Measurements from ENCODE around the gene NPAS3. TPM values are rescaled to one million over a fixed set of nuclear protein-coding genes. Genes with fewer than 3 reads are reported as not detected.

Gene NPAS3
- total and polyA plus RNA-seq, 4 experiments from 2014 or later = not detected

GRCh38 chr14:33210311-33210710 is 271.6 kb downstream of the NPAS3 start:
- POLR2A ChIA-PET (ENCODE audit: partially characterized antibody) = no interaction called here
- H3K4me1 ChIP-seq (ENCODE audit: insufficient read depth, low read length) = no peaks in the 10 kb centered on the region
- H3K4me3 ChIP-seq (ENCODE audit: low read length in 2 of 2) = no peak overlapping the region
- no peak overlapping the region for H3K27ac ChIP-seq (ENCODE audit: low read depth, low read length)
- H3K27me3 ChIP-seq (ENCODE audit: insufficient read depth, low read length) = no peaks in the 10 kb centered on the region
- peaks cover 0 to 6% (median 1%) of the 10 kb centered on the region in 8 donors for H3K9me3 Mint-ChIP-seq
- no peaks in the 10 kb centered on the region for H3K36me3 ChIP-seq (ENCODE audit: insufficient read depth, low read length)
- no peak overlapping the region for H3K4me3 Mint-ChIP-seq
- no peaks in the 10 kb centered on the region for H3K27me3 Mint-ChIP-seq
- CTCF ChIA-PET (ENCODE audit: partially characterized antibody) = no interaction called here
- intact Hi-C loops (cut with micrococcal nuclease) = no loop called here
- H3K4me1 Mint-ChIP-seq = no peaks in the 10 kb centered on the region
- no peak for DNase-seq
- no peaks in the 10 kb centered on the region for H3K9me3 ChIP-seq (ENCODE audit: control insufficient read depth in 1 of 2, low read length in 2 of 2)
- H3K36me3 Mint-ChIP-seq = no peaks in the 10 kb centered on the region
- no peak overlapping the region for H3K27ac Mint-ChIP-seq

GRCh38 chr14:33218026-33218425 is 279.3 kb downstream of the NPAS3 start:
- no peaks in the 10 kb centered on the region for H3K36me3 Mint-ChIP-seq
- ChIA-PET CTCF (ENCODE audit: partially characterized antibody) (no interaction called here), POLR2A (ENCODE audit: partially characterized antibody) (no interaction called here)
- Histone ChIP-seq H3K27ac (ENCODE audit: low read depth, low read length) (no peak overlapping the region), H3K4me3 (ENCODE audit: low read length in 2 of 2) (no peak overlapping the region), H3K27me3 (ENCODE audit: insufficient read depth, low read length) (no peaks in the 10 kb centered on the region), H3K4me1 (ENCODE audit: insufficient read depth, low read length) (no peaks in the 10 kb centered on the region), H3K9me3 (ENCODE audit: control insufficient read depth in 1 of 2, low read length in 2 of 2) (no peaks in the 10 kb centered on the region), H3K36me3 (ENCODE audit: insufficient read depth, low read length) (no peaks in the 10 kb centered on the region)
- intact Hi-C loops (cut with micrococcal nuclease) = no loop called here
- peaks cover 0 to 12% (median 3%) of the 10 kb centered on the region in 8 donors for H3K9me3 Mint-ChIP-seq
- H3K4me3 Mint-ChIP-seq = no peak overlapping the region
- no peaks in the 10 kb centered on the region for H3K27me3 Mint-ChIP-seq
- no peaks in the 10 kb centered on the region for H3K4me1 Mint-ChIP-seq
- DNase-seq = no peak
- H3K27ac Mint-ChIP-seq = no peak overlapping the region

DNA sequence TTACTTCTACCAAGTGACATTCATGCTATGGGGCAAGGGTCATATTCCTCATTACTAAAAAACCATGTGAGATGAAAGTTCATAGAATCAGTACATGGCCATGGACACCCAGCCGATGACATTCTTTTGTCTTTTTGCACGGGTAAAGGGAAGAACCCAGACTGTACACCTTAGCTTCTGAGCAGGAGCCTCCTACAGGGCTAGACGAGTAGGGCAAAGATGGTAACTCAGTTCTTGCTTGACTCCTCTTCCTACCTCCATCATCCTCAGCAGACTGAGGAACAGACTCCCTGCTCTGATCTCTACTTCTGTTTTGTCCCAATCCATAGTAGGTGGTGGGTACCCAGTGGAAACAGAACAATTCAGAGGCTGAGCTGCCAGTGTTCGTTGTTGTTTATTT is 281.3 kb downstream of the NPAS3 start:
- H3K4me3 Mint-ChIP-seq = no peak overlapping the region
- H3K27me3 ChIP-seq (ENCODE audit: insufficient read depth, low read length) = no peaks in the 10 kb centered on the region
- H3K27me3 Mint-ChIP-seq = no peaks in the 10 kb centered on the region
- H3K9me3 ChIP-seq (ENCODE audit: control insufficient read depth in 1 of 2, low read length in 2 of 2) = no peaks in the 10 kb centered on the region
- H3K9me3 Mint-ChIP-seq = peaks cover 0 to 12% (median 3%) of the 10 kb centered on the region in 8 donors
- H3K27ac ChIP-seq (ENCODE audit: low read depth, low read length) = no peak overlapping the region
- H3K4me1 ChIP-seq (ENCODE audit: insufficient read depth, low read length) = no peaks in the 10 kb centered on the region
- H3K36me3 ChIP-seq (ENCODE audit: insufficient read depth, low read length) = no peaks in the 10 kb centered on the region
- no peak for DNase-seq
- H3K27ac Mint-ChIP-seq = no peak overlapping the region
- no peaks in the 10 kb centered on the region for H3K36me3 Mint-ChIP-seq
- intact Hi-C loops (cut with micrococcal nuclease) = no loop called here
- POLR2A ChIA-PET (ENCODE audit: partially characterized antibody) = no interaction called here
- CTCF ChIA-PET (ENCODE audit: partially characterized antibody) = no interaction called here
- no peaks in the 10 kb centered on the region for H3K4me1 Mint-ChIP-seq
- H3K4me3 ChIP-seq (ENCODE audit: low read length in 2 of 2) = no peak overlapping the region

- ChIA-PET POLR2A (ENCODE audit: partially characterized antibody) (no interaction called here), CTCF (ENCODE audit: partially characterized antibody) (no interaction called here)
- no peak overlapping the region for H3K27ac Mint-ChIP-seq
- no peak for DNase-seq
- H3K27me3 Mint-ChIP-seq = no peaks in the 10 kb centered on the region
- H3K36me3 Mint-ChIP-seq = no peaks in the 10 kb centered on the region
- Histone ChIP-seq H3K4me1 (ENCODE audit: insufficient read depth, low read length) (no peaks in the 10 kb centered on the region), H3K9me3 (ENCODE audit: control insufficient read depth in 1 of 2, low read length in 2 of 2) (no peaks in the 10 kb centered on the region), H3K4me3 (ENCODE audit: low read length in 2 of 2) (no peak overlapping the region), H3K27me3 (ENCODE audit: insufficient read depth, low read length) (no peaks in the 10 kb centered on the region), H3K36me3 (ENCODE audit: insufficient read depth, low read length) (no peaks in the 10 kb centered on the region), H3K27ac (ENCODE audit: low read depth, low read length) (no peak overlapping the region)
- peaks cover 0 to 6% (median 0%) of the 10 kb centered on the region in 8 donors for H3K9me3 Mint-ChIP-seq
- no peak overlapping the region for H3K4me3 Mint-ChIP-seq
- intact Hi-C loops (cut with micrococcal nuclease) = no loop called here
- no peaks in the 10 kb centered on the region for H3K4me1 Mint-ChIP-seq
Observed at GRCh38 chr14:33229269-33229929, 290.7 kb downstream of the NPAS3 start.

DNA sequence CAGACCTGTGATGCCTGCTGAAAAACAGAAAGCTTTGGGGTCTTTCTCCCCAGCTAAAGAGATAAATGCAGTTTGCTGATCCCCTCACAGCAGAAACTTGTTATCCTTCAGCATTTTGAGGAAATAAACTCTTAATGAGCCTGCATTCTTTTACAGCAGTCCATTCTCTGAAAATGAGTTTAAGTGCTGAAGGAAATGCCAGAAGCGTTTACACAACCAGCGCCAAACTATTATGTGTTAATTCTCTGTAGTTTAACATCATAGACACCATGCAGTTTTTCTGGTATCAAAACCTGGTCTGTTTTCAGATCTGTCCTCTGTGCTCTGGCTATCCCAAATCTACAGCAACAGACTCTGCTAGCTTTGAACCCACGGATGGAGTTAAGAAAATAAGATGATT is 291.3 kb downstream of the NPAS3 start:
- Histone ChIP-seq H3K27ac (ENCODE audit: low read depth, low read length) (no peak overlapping the region), H3K4me3 (ENCODE audit: low read length in 2 of 2) (no peak overlapping the region), H3K27me3 (ENCODE audit: insufficient read depth, low read length) (no peaks in the 10 kb centered on the region), H3K36me3 (ENCODE audit: insufficient read depth, low read length) (no peaks in the 10 kb centered on the region), H3K4me1 (ENCODE audit: insufficient read depth, low read length) (no peaks in the 10 kb centered on the region), H3K9me3 (ENCODE audit: control insufficient read depth in 1 of 2, low read length in 2 of 2) (no peaks in the 10 kb centered on the region)
- Mint-ChIP-seq H3K27ac (no peak overlapping the region), H3K9me3 (peaks cover 0 to 6% (median 0%) of the 10 kb centered on the region in 8 donors), H3K4me1 (no peaks in the 10 kb centered on the region), H3K36me3 (no peaks in the 10 kb centered on the region), H3K27me3 (no peaks in the 10 kb centered on the region), H3K4me3 (no peak overlapping the region)
- DNase-seq = no peak
- CTCF ChIA-PET (ENCODE audit: partially characterized antibody) = no interaction called here
- POLR2A ChIA-PET (ENCODE audit: partially characterized antibody) = no interaction called here
- intact Hi-C loops (cut with micrococcal nuclease) = no loop called here

DNA sequence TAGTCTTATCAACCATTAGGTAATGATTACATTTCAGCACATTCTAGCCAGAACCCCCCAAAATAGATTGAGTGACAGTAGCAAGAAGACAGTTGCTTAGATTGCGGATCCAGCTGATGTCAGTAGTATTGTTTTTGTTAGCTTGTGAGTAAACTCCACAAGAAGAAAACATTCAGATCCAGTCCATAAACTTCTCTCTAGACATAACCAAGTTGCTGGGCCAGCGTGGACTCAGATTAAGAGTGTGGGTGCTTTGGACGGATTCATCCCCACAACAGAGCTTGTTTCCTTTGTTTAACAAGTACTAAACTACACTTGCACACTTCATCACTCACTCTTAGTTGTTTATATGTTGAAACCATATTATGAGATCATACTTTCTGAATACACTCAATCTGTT is 293.4 kb downstream of the NPAS3 start:
- DNase-seq = no peak
- Histone ChIP-seq H3K36me3 (ENCODE audit: insufficient read depth, low read length) (no peaks in the 10 kb centered on the region), H3K4me1 (ENCODE audit: insufficient read depth, low read length) (no peaks in the 10 kb centered on the region), H3K4me3 (ENCODE audit: low read length in 2 of 2) (no peak overlapping the region), H3K9me3 (ENCODE audit: control insufficient read depth in 1 of 2, low read length in 2 of 2) (no peaks in the 10 kb centered on the region), H3K27me3 (ENCODE audit: insufficient read depth, low read length) (no peaks in the 10 kb centered on the region), H3K27ac (ENCODE audit: low read depth, low read length) (no peak overlapping the region)
- POLR2A ChIA-PET (ENCODE audit: partially characterized antibody) = no interaction called here
- Mint-ChIP-seq H3K36me3 (no peaks in the 10 kb centered on the region), H3K4me1 (no peaks in the 10 kb centered on the region), H3K27ac (no peak overlapping the region), H3K4me3 (no peak overlapping the region), H3K27me3 (no peaks in the 10 kb centered on the region), H3K9me3 (peaks cover 0 to 8% (median 0%) of the 10 kb centered on the region in 8 donors)
- CTCF ChIA-PET (ENCODE audit: partially characterized antibody) = no interaction called here
- intact Hi-C loops (cut with micrococcal nuclease) = no loop called here

GRCh38 chr14:33237115-33237740 is 298.5 kb downstream of the NPAS3 start:
- H3K27me3 ChIP-seq (ENCODE audit: insufficient read depth, low read length) = no peaks in the 10 kb centered on the region
- no peaks in the 10 kb centered on the region for H3K36me3 Mint-ChIP-seq
- peaks cover 0 to 4% (median 0%) of the 10 kb centered on the region in 8 donors for H3K9me3 Mint-ChIP-seq
- no peaks in the 10 kb centered on the region for H3K36me3 ChIP-seq (ENCODE audit: insufficient read depth, low read length)
- POLR2A ChIA-PET (ENCODE audit: partially characterized antibody) = no interaction called here
- DNase-seq = no peak
- H3K4me3 ChIP-seq (ENCODE audit: low read length in 2 of 2) = no peak overlapping the region
- intact Hi-C loops (cut with micrococcal nuclease) = no loop called here
- H3K4me3 Mint-ChIP-seq = no peak overlapping the region
- CTCF ChIA-PET (ENCODE audit: partially characterized antibody) = no interaction called here
- H3K4me1 ChIP-seq (ENCODE audit: insufficient read depth, low read length) = no peaks in the 10 kb centered on the region
- no peaks in the 10 kb centered on the region for H3K9me3 ChIP-seq (ENCODE audit: control insufficient read depth in 1 of 2, low read length in 2 of 2)
- no peaks in the 10 kb centered on the region for H3K4me1 Mint-ChIP-seq
- H3K27ac Mint-ChIP-seq = no peak overlapping the region
- no peak overlapping the region for H3K27ac ChIP-seq (ENCODE audit: low read depth, low read length)
- no peaks in the 10 kb centered on the region for H3K27me3 Mint-ChIP-seq

Data from CD4-positive, alpha-beta memory T cell (primary cell).